ENCODE data around the gene MOXD1.
A peak's percentile ranks its signal among the peaks of the same experiment; 100 is the strongest.
"Not testable (repeated sequence)": the region's sequence is repeated elsewhere in the genome, so short reads cannot be mapped to it uniquely, and the experiment has no call there.

The MOXD1 gene

GRCh38 chr6:132362442-132363185, 38.7 kb downstream of the MOXD1 start:
- ATAC-seq (replicated peaks; ENCODE audit: extremely low read depth, poor library complexity, severe bottlenecking) (no peak), DNase-seq (ENCODE audit: low spot score in 2 of 2) (no peak)
- Mint-ChIP-seq H3K4me1 (peaks cover 4% of the 10 kb centered on the region), H3K9me3 (no peaks in the 10 kb centered on the region), H3K36me3 (ENCODE audit: insufficient read depth) (no peaks in the 10 kb centered on the region), H3K27ac (ENCODE audit: low read depth) (no peak overlapping the region), H3K27me3 (peaks cover 27% of the 10 kb centered on the region), H3K4me3 (no peak overlapping the region)

GRCh38 chr6:132361101-132361500, 40.2 kb downstream of the MOXD1 start:
- DNase-seq (ENCODE audit: low spot score in 2 of 2) (no peak), ATAC-seq (replicated peaks; ENCODE audit: extremely low read depth, poor library complexity, severe bottlenecking) (no peak)
- H3K4me3 Mint-ChIP-seq = no peak overlapping the region
- peaks cover 4% of the 10 kb centered on the region for H3K4me1 Mint-ChIP-seq
- no peaks in the 10 kb centered on the region for H3K9me3 Mint-ChIP-seq
- H3K27ac Mint-ChIP-seq (ENCODE audit: low read depth) = no peak overlapping the region
- H3K36me3 Mint-ChIP-seq (ENCODE audit: insufficient read depth) = no peaks in the 10 kb centered on the region
- peaks cover 21% of the 10 kb centered on the region for H3K27me3 Mint-ChIP-seq

- Mint-ChIP-seq H3K27ac (ENCODE audit: low read depth) (no peak overlapping the region), H3K27me3 (peaks cover 10% of the 10 kb centered on the region), H3K4me3 (no peak overlapping the region), H3K4me1 (peaks cover 11% of the 10 kb centered on the region), H3K36me3 (ENCODE audit: insufficient read depth) (no peaks in the 10 kb centered on the region), H3K9me3 (peaks cover 5% of the 10 kb centered on the region)
- no peak for DNase-seq (ENCODE audit: low spot score in 2 of 2)
- no peak for ATAC-seq (replicated peaks; ENCODE audit: extremely low read depth, poor library complexity, severe bottlenecking)
Measured at GRCh38 chr6:132359886-132360285, 41.4 kb downstream of the MOXD1 start.

DNA sequence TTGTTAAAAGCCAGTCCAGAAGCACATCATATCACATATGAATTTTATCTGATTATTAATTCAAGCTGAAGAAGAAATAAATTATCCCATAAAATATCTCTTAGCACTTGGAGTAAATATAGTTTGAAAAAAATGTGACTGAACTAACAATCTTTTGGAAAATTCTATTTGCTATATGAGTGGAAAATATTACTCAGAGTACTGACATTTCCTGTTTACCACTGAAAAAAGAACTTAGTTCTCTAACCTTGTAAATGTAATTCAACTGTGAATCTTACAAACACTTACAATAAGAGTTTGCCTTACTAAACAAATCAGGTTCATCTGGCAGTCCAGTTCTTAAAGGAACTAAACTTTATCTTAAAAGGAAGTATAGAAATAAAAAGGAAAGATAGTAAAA, 44.2 kb downstream of the MOXD1 start:
- no peak overlapping the region for H3K4me3 Mint-ChIP-seq
- no peak overlapping the region for H3K27ac Mint-ChIP-seq (ENCODE audit: low read depth)
- peaks cover 21% of the 10 kb centered on the region for H3K4me1 Mint-ChIP-seq
- H3K36me3 Mint-ChIP-seq (ENCODE audit: insufficient read depth) = peaks cover 1% of the 10 kb centered on the region
- peaks cover 13% of the 10 kb centered on the region for H3K27me3 Mint-ChIP-seq
- H3K9me3 Mint-ChIP-seq = peaks cover 5% of the 10 kb centered on the region
- ATAC-seq (replicated peaks; ENCODE audit: extremely low read depth, poor library complexity, severe bottlenecking) (no peak), DNase-seq (ENCODE audit: low spot score in 2 of 2) (no peak)

DNA sequence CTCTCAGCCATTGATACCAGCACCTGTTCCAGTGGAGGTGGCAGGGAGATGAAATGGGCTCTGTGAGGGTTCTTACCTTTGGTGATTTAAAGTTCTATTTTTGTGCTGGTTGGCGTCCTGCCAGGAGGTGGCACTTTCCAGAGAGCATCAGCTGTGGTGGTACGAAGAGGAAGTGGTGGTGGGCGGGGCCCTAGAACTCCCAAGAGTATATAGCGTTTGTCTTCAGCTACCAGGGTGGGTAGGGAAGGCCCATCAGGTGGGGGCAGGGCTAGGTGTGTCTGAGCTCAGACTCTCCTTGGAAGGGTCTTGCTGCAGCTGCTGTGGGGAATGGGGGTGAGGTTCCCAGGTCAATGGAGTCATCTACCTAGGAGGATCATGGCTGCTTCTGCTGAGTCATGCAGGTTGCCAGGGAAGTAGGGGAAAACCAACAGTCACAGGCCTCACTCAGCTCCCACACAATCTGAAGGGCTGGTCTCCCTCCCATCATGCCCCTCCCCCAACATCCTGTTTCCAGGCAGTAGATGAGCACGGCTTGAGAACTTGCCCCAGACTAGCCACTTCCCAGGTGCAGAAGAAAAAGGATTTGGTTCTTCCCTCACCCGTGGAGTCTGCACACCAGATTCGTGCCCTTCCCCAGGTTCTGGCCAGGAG, 46.6 kb downstream of the MOXD1 start:
- Mint-ChIP-seq H3K27ac (ENCODE audit: low read depth) (no peak overlapping the region), H3K4me3 (no peak overlapping the region)
- ATAC-seq (replicated peaks; ENCODE audit: extremely low read depth, poor library complexity, severe bottlenecking) = peak; percentile 56

DNA sequence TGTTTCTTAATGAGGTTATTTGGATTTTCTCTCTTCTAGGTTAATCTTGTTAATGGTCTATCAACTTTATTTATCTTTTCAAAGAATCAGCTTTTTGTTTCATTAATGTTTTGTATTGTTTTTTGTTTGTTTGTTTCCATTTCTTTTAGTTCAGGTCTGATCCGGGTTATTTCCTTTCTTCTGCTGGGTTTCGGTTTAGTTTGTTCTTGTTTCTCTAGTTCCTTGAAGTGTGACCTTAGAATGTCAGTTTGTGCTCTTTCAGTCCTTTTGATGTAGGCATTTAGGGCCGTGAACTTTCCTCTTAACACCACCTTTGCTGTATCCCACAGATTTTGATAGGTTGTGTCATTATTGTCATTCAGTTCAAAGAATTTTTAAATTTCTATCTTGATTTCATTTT, 49.3 kb downstream of the MOXD1 start:
- ATAC-seq (replicated peaks; ENCODE audit: extremely low read depth, poor library complexity, severe bottlenecking); H3K27ac Mint-ChIP-seq (ENCODE audit: low read depth); H3K4me3 Mint-ChIP-seq; DNase-seq (ENCODE audit: low spot score in 2 of 2); H3K9me3 Mint-ChIP-seq; H3K36me3 Mint-ChIP-seq (ENCODE audit: insufficient read depth): not testable (repeated sequence)
- Mint-ChIP-seq H3K4me1 (peaks cover 17% of the 10 kb centered on the region), H3K27me3 (peaks cover 26% of the 10 kb centered on the region)

More for the DNA sequence above, 46.6 kb downstream of the MOXD1 start:
- peak in 1 of 2 donors; percentile 33 for DNase-seq (ENCODE audit: low spot score in 2 of 2)
- Mint-ChIP-seq H3K9me3 (peaks cover 5% of the 10 kb centered on the region), H3K4me1 (peaks cover 21% of the 10 kb centered on the region), H3K27me3 (peaks cover 26% of the 10 kb centered on the region), H3K36me3 (ENCODE audit: insufficient read depth) (peaks cover 1% of the 10 kb centered on the region)

GRCh38 chr6:132348231-132348630, 53.0 kb downstream of the MOXD1 start:
- H3K4me3 Mint-ChIP-seq = no peak overlapping the region
- no peaks in the 10 kb centered on the region for H3K36me3 Mint-ChIP-seq (ENCODE audit: insufficient read depth)
- no peaks in the 10 kb centered on the region for H3K4me1 Mint-ChIP-seq
- ATAC-seq (replicated peaks; ENCODE audit: extremely low read depth, poor library complexity, severe bottlenecking) (no peak), DNase-seq (ENCODE audit: low spot score in 2 of 2) (no peak)
- H3K27ac Mint-ChIP-seq (ENCODE audit: low read depth) = no peak overlapping the region
- H3K9me3 Mint-ChIP-seq = no peaks in the 10 kb centered on the region
- peaks cover 32% of the 10 kb centered on the region for H3K27me3 Mint-ChIP-seq

GRCh38 chr6:132344811-132345210, 56.5 kb downstream of the MOXD1 start:
- H3K27ac Mint-ChIP-seq (ENCODE audit: low read depth) = no peak overlapping the region
- ATAC-seq (replicated peaks; ENCODE audit: extremely low read depth, poor library complexity, severe bottlenecking) (no peak), DNase-seq (ENCODE audit: low spot score in 2 of 2) (no peak)
- no peaks in the 10 kb centered on the region for H3K4me1 Mint-ChIP-seq
- no peaks in the 10 kb centered on the region for H3K36me3 Mint-ChIP-seq (ENCODE audit: insufficient read depth)
- no peaks in the 10 kb centered on the region for H3K9me3 Mint-ChIP-seq
- H3K27me3 Mint-ChIP-seq = peaks cover 31% of the 10 kb centered on the region
- no peak overlapping the region for H3K4me3 Mint-ChIP-seq

DNA sequence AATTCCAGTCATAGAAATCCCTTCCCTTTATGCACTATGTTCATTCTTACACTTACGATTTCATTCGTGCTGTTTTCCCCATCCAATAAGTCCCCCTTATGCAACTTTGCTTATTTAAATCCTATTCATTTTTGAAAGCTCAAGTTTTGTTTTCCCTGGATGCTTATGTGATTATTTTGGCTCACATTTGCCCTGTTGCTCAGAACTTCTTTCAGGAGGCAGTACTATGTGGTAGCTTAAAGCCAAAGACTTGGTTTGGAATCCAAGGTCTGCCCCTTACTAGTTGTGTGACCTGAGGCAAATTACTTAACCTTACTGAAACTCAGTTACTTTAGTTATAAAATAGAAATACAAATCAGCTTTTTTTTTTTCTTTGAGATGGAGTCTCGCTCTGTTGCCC, 59.6 kb downstream of the MOXD1 start:
- Mint-ChIP-seq H3K9me3 (no peaks in the 10 kb centered on the region), H3K36me3 (ENCODE audit: insufficient read depth) (no peaks in the 10 kb centered on the region), H3K4me1 (no peaks in the 10 kb centered on the region), H3K4me3 (no peak overlapping the region), H3K27ac (ENCODE audit: low read depth) (no peak overlapping the region), H3K27me3 (peaks cover 30% of the 10 kb centered on the region)
- DNase-seq (ENCODE audit: low spot score in 2 of 2) = no peak
- no peak for ATAC-seq (replicated peaks; ENCODE audit: extremely low read depth, poor library complexity, severe bottlenecking)

DNA sequence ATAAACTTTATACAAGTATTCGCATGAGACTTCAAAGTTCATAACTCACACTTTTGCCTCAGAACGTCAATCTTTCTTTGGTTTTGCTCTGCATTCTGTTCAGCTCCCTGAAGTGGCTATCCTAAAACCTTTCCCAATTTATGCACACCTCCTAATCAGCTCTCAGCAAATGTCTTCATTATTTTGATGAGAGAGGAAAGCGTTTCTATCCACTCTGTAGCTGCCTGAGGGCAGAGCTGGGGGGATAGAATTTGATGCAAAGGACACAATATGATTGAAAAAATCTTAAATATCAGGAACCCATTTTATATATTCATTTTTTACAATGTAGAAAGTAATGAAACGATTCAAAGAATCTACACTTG, 66.8 kb downstream of the MOXD1 start:
- ATAC-seq (replicated peaks; ENCODE audit: extremely low read depth, poor library complexity, severe bottlenecking) = no peak
- H3K9me3 Mint-ChIP-seq = no peaks in the 10 kb centered on the region
- no peaks in the 10 kb centered on the region for H3K4me1 Mint-ChIP-seq
- no peak overlapping the region for H3K27ac Mint-ChIP-seq (ENCODE audit: low read depth)
- no peaks in the 10 kb centered on the region for H3K36me3 Mint-ChIP-seq (ENCODE audit: insufficient read depth)
- no peak overlapping the region for H3K4me3 Mint-ChIP-seq
- peaks cover 47% of the 10 kb centered on the region for H3K27me3 Mint-ChIP-seq
- no peak for DNase-seq (ENCODE audit: low spot score in 2 of 2)

GRCh38 chr6:132333639-132334520, 67.4 kb downstream of the MOXD1 start:
- H3K4me1 Mint-ChIP-seq = no peaks in the 10 kb centered on the region
- peaks cover 53% of the 10 kb centered on the region for H3K27me3 Mint-ChIP-seq
- H3K27ac Mint-ChIP-seq (ENCODE audit: low read depth) = no peak overlapping the region
- ATAC-seq (replicated peaks; ENCODE audit: extremely low read depth, poor library complexity, severe bottlenecking) = no peak
- no peaks in the 10 kb centered on the region for H3K36me3 Mint-ChIP-seq (ENCODE audit: insufficient read depth)
- H3K9me3 Mint-ChIP-seq = no peaks in the 10 kb centered on the region
- no peak for DNase-seq (ENCODE audit: low spot score in 2 of 2)
- H3K4me3 Mint-ChIP-seq = no peak overlapping the region

- Mint-ChIP-seq H3K9me3 (no peaks in the 10 kb centered on the region), H3K27ac (ENCODE audit: low read depth) (no peak overlapping the region), H3K4me3 (no peak overlapping the region), H3K4me1 (no peaks in the 10 kb centered on the region), H3K27me3 (peaks cover 57% of the 10 kb centered on the region), H3K36me3 (ENCODE audit: insufficient read depth) (no peaks in the 10 kb centered on the region)
- DNase-seq (ENCODE audit: low spot score in 2 of 2) = no peak
- ATAC-seq (replicated peaks; ENCODE audit: extremely low read depth, poor library complexity, severe bottlenecking) = no peak
Measured at GRCh38 chr6:132330759-132331158, 70.5 kb downstream of the MOXD1 start.

Data from central memory CD8-positive, alpha-beta T cell (primary cell).